PC-3 (cell line): ENCODE data around the gene DENND1B. TPM values are rescaled to one million over a fixed set of nuclear protein-coding genes. Genes with fewer than 3 reads are reported as not detected.
"Not testable (repeated sequence)": the region's sequence is repeated elsewhere in the genome, so short reads cannot be mapped to it uniquely, and the experiment has no call there.

ENCODE experiments used
- ATAC-seq: fragments of 200-7000 bp; cut with Tn5 transposase; 2 replicates; pipeline ENCODE4 v1.9.1; 2020; ENCODE audit warnings: mild to moderate bottlenecking, moderate library complexity
- BruUV-seq: library from RNA; stranded (reverse); fragments of 400-500 nt; replicated peaks from 2 replicates; lab custom pipeline; 2021; lab: Mats Ljungman, UMichigan
- CTCF ChIA-PET: fragments of 300-600 bp; sonication (Branson Sonifier 250); formaldehyde crosslinking; loops from one replicate; lab custom pipeline; 2022; ENCODE audit warnings: antibody characterized with exemption; lab: Charles Lee
- POLR2A ChIA-PET: fragments of 300-600 bp; sonication (Branson Sonifier 250); formaldehyde crosslinking; loops from one replicate; lab custom pipeline; 2022; ENCODE audit warnings: antibody characterized with exemption; ENCODE audit not compliant: unreplicated experiment; lab: Charles Lee
- DNase-seq: peaks from one replicate; pipeline ENCODE4 v3.0.0-alpha.2; 2015
- H2AFZ ChIP-seq: fragments of 300-600 bp; sonication (generic); 2 replicates; pipeline ENCODE4 v1.6.0; 2016; ENCODE audit warnings: antibody characterized with exemption, low read length
- H3F3A ChIP-seq: fragments of 300-600 bp; sonication (generic); one replicate; pipeline ENCODE4 v1.6.0; 2017; ENCODE audit warnings: antibody characterized with exemption, low read length, control low read depth, mild to moderate bottlenecking; ENCODE audit not compliant: unreplicated experiment
- H3K27ac ChIP-seq: fragments of 300-600 bp; sonication (generic); 2 replicates; pipeline ENCODE4 v1.5.1; 2016; ENCODE audit warnings: mild to moderate bottlenecking, low read length
- H3K27me3 ChIP-seq: fragments of 300-600 bp; sonication (generic); 2 replicates; pipeline ENCODE4 v1.6.1; 2016; ENCODE audit warnings: low read length, mixed read lengths
- H3K36me3 ChIP-seq: fragments of 300-600 bp; sonication (generic); 2 replicates; pipeline ENCODE4 v1.6.1; 2016; ENCODE audit warnings: low read depth, mixed run types, low read length, mixed read lengths
- H3K4me1 ChIP-seq: fragments of 300-600 bp; sonication (generic); 2 replicates; pipeline ENCODE4 v1.5.1; 2016; ENCODE audit warnings: low read length; ENCODE audit not compliant: insufficient read depth
- H3K4me2 ChIP-seq: fragments of 300-600 bp; sonication (generic); 2 replicates; pipeline ENCODE4 v1.6.0; 2016; ENCODE audit warnings: low read length
- H3K4me3 ChIP-seq: fragments of 300-600 bp; sonication (generic); 2 replicates; pipeline ENCODE4 v1.5.1; 2016; ENCODE audit warnings: mild to moderate bottlenecking, low read length, mixed read lengths
- H3K79me2 ChIP-seq: fragments of 300-600 bp; sonication (generic); 2 replicates; pipeline ENCODE4 v1.6.1; 2017; ENCODE audit warnings: low read length, mixed read lengths
- H3K9ac ChIP-seq: fragments of 300-600 bp; sonication (generic); 2 replicates; pipeline ENCODE4 v1.6.0; 2016; ENCODE audit warnings: mild to moderate bottlenecking, low read length
- H3K9me2 ChIP-seq: fragments of 300-600 bp; sonication (generic); replicated peaks from 2 replicates; pipeline ENCODE4 v1.6.1; 2016; ENCODE audit warnings: mixed run types, low read length, mixed read lengths
- H3K9me3 ChIP-seq: fragments of 300-600 bp; sonication (generic); 2 replicates; pipeline ENCODE4 v1.6.1; 2016; ENCODE audit warnings: low read length, mixed read lengths
- H4K20me1 ChIP-seq: fragments of 300-600 bp; sonication (generic); 2 replicates; pipeline ENCODE4 v1.6.1; 2016; ENCODE audit warnings: low read length, mixed read lengths
- EZH2 ChIP-seq: fragments of 300-600 bp; sonication (generic); IDR thresholded peaks from one replicate; pipeline ENCODE4 v1.6.1; 2017; ENCODE audit warnings: antibody characterized with exemption, mild to moderate bottlenecking, low read length; ENCODE audit not compliant: unreplicated experiment
- EZH2phosphoT487 ChIP-seq: fragments of 300-600 bp; sonication (generic); IDR thresholded peaks from 2 replicates; pipeline ENCODE4 v1.6.1; 2018; ENCODE audit warnings: mild to moderate bottlenecking, antibody characterized with exemption, low read length, borderline replicate concordance
- intact Hi-C: fragments of 100-400 bp; cut with micrococcal nuclease; formaldehyde crosslinking; loops from 2 replicates; pipeline ENCODE4 v1.9.0; 2023
- total RNA-seq: library from RNA; depleted of rRNA; stranded (reverse); fragments of >200 nt; gene quantifications from 2 replicates; pipeline ENCODE4 v1.2.3, GENCODE V29; 2014
- TF ChIP-seq, protein P1 (sequence below): fragments of 300-600 bp; sonication (generic); conservative IDR thresholded peaks from 2 replicates; pipeline ENCODE4 v1.5.1; 2017; ENCODE audit warnings: antibody characterized with exemption, low read depth, mild to moderate bottlenecking, low read length

DENND1B gene
- total RNA-seq, 1 experiment from 2014 or later = 7.4 TPM

DNA sequence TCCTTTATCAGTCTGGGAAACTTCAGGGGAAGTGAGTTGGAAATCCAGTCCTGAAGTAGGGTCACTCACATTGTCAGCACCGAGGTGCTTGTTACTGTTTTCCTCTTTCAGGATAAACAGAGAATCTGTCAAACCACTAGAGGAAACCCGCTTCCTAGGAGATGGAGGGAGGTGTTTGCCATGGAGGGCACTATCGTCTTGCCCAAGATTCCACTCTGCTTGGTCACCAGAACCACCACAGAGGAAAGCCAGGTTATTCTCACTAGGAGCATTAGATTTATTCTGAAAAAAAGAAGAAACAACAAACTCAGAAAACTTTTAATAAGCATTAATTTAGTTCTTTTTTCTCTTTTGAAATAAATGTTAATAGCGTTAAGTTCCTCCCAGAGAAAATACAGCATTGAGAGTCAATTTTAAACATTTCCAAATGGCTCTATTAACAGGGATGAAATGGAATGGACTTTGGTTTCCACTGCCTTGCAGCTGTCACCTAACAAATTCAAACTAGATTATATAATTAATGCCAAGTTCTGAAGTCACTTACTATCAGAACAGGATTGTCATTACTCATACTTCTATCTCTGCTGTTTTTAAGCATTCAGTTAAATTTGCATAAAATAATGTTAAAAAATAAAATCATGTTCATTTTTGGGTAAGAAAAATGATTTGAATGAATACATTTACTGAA lies 264.4 kb downstream of the DENND1B start:
- Histone ChIP-seq H3K4me3 (no peak overlapping the region), H3K9me2 (no peaks in the 10 kb centered on the region), H3K9ac (no peak overlapping the region), H3K27me3 (no peaks in the 10 kb centered on the region), H2AFZ (no peak overlapping the region), H3K27ac (no peak overlapping the region), H3K79me2 (no peaks in the 10 kb centered on the region), H3K4me1 (no peaks in the 10 kb centered on the region), H3K4me2 (no peak overlapping the region), H3K36me3 (no peaks in the 10 kb centered on the region), H4K20me1 (no peaks in the 10 kb centered on the region), H3K9me3 (no peaks in the 10 kb centered on the region), H3F3A (no peaks in the 10 kb centered on the region)
- ChIA-PET POLR2A (no interaction called here), CTCF (no interaction called here)
- DNase-seq = no peak
- no peak for ATAC-seq
- no TSS peak for BruUV-seq
- intact Hi-C loops = no loop called here
- TF ChIP-seq EZH2phosphoT487 (no peak), EZH2 (no peak)
- TF ChIP-seq, protein P1, sequence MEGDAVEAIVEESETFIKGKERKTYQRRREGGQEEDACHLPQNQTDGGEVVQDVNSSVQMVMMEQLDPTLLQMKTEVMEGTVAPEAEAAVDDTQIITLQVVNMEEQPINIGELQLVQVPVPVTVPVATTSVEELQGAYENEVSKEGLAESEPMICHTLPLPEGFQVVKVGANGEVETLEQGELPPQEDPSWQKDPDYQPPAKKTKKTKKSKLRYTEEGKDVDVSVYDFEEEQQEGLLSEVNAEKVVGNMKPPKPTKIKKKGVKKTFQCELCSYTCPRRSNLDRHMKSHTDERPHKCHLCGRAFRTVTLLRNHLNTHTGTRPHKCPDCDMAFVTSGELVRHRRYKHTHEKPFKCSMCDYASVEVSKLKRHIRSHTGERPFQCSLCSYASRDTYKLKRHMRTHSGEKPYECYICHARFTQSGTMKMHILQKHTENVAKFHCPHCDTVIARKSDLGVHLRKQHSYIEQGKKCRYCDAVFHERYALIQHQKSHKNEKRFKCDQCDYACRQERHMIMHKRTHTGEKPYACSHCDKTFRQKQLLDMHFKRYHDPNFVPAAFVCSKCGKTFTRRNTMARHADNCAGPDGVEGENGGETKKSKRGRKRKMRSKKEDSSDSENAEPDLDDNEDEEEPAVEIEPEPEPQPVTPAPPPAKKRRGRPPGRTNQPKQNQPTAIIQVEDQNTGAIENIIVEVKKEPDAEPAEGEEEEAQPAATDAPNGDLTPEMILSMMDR = no peak

- intact Hi-C loops = no loop called here
- Histone ChIP-seq H3K4me3 (no peak overlapping the region), H4K20me1 (no peaks in the 10 kb centered on the region), H3K4me1 (no peaks in the 10 kb centered on the region), H3K27ac (no peak overlapping the region), H3K9me3 (no peaks in the 10 kb centered on the region), H3K9ac (no peak overlapping the region), H3K27me3 (no peaks in the 10 kb centered on the region), H3K9me2 (no peaks in the 10 kb centered on the region), H3K4me2 (no peak overlapping the region), H2AFZ (no peak overlapping the region), H3K79me2 (no peaks in the 10 kb centered on the region), H3K36me3 (no peaks in the 10 kb centered on the region), H3F3A (no peaks in the 10 kb centered on the region)
- no peak for ATAC-seq
- no peak for DNase-seq
- ChIA-PET POLR2A (no interaction called here), CTCF (no interaction called here)
- TF ChIP-seq, protein P1 = no peak
- TF ChIP-seq EZH2 (no peak), EZH2phosphoT487 (no peak)
- no TSS peak for BruUV-seq
Measured at GRCh38 chr1:197496722-197497121, 278.6 kb downstream of the DENND1B start.

GRCh38 chr1:197491505-197491904 lies 283.8 kb downstream of the DENND1B start:
- H3K4me3 ChIP-seq, H3K4me2 ChIP-seq, H3K27ac ChIP-seq, H3F3A ChIP-seq, ATAC-seq, H3K79me2 ChIP-seq, DNase-seq, H3K9ac ChIP-seq, H2AFZ ChIP-seq, H3K27me3 ChIP-seq, H3K36me3 ChIP-seq, BruUV-seq, H3K9me2 ChIP-seq, H3K9me3 ChIP-seq, intact Hi-C loops, H4K20me1 ChIP-seq, H3K4me1 ChIP-seq, CTCF ChIA-PET: not testable (repeated sequence)
- POLR2A ChIA-PET = interaction anchor here (0.6 kb wide), 1 partner anchor 57 kb away, joined by 5 read pairs; no protein-coding TSS in a partner anchor
